Vagina (tissue), 2 donors: ENCODE data around the gene HYAL1.

Experiments used
- CTCF ChIP-seq, 3 experiments: fragments of 450-650 bp in 2 of 3; fragments of 200-600 bp in 1 of 3; sonication (generic) in 1 of 3; IDR thresholded peaks; one replicate each; pipeline ENCODE4 v1.5.1; 2017 to 2019; ENCODE audit warnings: antibody characterized with exemption in 3 of 3, mild to moderate bottlenecking in 2 of 3, moderate library complexity in 2 of 3
- POLR2A ChIP-seq, 2 donors: fragments of 450-650 bp; IDR thresholded peaks; one replicate each; pipeline ENCODE4 v1.6.1; 2017; ENCODE audit warnings: antibody characterized with exemption in 2 of 2, mild to moderate bottlenecking in 2 of 2, moderate library complexity in 2 of 2
- POLR2AphosphoS5 ChIP-seq, 2 donors: sonication (generic); formaldehyde crosslinking; IDR thresholded peaks; one replicate each; pipeline ENCODE4 v1.9.0; 2017; ENCODE audit warnings: antibody characterized with exemption in 2 of 2, mild to moderate bottlenecking in 2 of 2, low read depth in 1 of 2; ENCODE audit not compliant: insufficient read depth in 1 of 2

GRCh38 chr3:50255251-50255615, 48.1 kb downstream of the HYAL1 start:
- TF ChIP-seq POLR2AphosphoS5 (IDR thresholded peaks at IDR 0.05; ENCODE audit: insufficient read depth in 1 of 2, low read depth in 1 of 2) (peak in 1 of 2 donors; percentile 29), CTCF (IDR thresholded peaks at IDR 0.05) (no peak), POLR2A (IDR thresholded peaks at IDR 0.05) (no peak)
